Activated CD4-positive, alpha-beta T cell treated with anti-CD3 and anti-CD28 coated beads, Interleukin-10, Interleukin-2, amounts not matched to agents 100 ng/mL and 50 ng/mL, durations not matched to agents 16 hours and 8 hours (primary cell): Measurements from ENCODE around the gene FAAH.

ENCODE experiments used
- DNase-seq: peaks from one replicate; pipeline ENCODE4 v3.0.0-alpha.2; 2020

The FAAH gene

DNA sequence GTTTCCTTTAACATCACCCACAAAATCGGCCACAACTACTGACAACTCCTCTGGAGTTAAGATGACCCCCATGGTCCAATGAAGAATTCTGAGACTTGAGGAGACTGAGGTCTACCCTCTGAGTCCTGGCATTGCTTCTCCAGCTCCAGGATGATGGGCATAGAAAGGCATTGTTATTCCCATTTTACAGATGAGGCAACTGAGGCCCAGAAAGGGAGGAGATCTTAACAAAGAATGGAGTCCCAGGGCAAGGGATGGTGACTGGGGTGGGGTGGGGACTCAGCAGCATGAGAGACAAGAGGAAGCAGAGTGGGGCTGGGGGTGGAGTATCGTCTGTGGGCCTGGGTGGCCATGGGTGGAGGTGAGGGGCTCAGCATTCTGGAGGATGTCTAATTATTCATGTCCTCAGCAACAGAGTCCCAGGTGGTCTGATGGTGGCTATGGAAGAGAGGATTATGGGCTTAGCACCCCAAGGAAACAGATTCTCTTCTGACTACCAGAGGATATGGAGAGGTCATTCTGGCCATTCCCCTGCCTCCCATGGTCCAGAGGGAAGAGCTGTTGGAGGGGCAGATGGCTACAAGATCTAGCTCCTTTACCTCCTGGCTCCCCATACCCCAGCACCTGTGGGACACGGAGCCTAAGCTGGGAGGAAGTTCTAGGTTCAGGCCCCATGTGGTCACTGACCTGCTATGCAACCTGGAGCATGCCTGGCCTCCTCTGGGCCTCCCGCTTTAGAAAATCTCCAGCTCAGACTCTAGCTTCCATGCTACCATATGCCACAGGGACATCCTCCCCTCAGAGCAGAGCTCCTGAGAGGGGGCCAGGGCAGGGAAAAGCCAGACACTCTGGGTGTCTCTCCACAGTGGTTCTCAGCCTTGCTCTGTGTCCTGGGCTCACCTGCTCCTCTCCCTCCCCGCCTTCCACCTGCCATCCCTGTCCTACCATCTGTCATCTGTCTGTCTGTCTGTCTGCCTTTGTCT, 58.1 kb downstream of the FAAH start:
- no peak for DNase-seq

DNA sequence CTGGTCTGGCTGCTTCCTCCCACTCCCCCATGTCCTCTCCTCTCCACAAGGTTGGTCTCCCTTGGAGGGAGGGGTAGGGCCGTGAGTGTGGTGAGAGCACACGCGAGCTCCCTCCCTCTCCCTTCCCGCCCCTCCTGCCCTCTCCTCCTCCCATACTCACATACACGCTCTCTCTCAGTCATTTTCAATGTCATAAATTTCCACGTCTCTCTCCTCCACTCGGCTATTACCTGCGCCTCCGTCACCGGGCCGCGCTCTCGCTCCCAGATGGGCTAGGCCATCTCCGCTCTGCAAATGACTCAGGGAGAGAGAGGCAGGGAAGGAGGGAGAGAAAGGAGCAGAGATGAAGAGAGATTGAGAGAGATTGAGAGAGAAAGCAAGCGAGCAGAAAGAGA, 58.8 kb downstream of the FAAH start:
- DNase-seq: no peak

DNA sequence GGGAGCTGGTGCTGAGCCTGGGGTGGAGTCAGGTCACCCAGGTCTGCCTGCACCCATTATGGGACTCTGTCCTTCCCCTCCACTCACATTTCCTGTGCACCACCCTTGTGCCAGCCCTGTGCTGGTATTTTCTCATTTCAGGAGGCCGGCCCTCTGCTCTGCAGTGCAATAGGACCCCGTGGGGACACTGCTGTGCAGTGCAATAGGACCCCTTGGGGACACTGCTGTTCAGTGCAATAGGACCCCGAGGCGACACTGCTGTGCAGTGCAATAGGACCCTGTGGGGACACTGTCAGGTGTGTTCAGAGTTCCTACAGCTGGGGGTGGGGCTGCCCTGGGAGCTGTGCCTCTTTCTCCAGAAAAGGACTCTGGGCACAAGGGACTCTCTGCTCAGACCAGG, 59.3 kb downstream of the FAAH start:
- DNase-seq: no peak

DNA sequence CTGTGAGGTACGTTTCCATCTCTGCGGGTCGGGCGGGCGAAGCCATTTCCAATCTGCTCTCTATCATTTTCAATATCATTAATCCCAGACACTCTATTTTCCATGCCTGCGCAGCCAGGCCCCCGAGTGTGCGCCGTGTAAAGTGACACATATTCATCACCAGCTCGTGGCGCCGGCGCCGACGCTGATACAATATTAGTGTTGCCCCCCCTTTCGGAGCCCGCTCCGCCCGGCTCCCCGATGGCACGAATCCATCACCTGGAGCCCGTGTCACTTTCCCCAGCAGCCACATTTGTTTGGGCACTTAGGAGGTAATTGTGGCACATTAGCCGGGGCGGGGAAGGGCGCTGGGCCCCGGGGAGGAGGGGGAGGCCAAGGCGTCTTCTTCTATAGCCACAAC, 61.8 kb downstream of the FAAH start:
- no peak for DNase-seq

DNA sequence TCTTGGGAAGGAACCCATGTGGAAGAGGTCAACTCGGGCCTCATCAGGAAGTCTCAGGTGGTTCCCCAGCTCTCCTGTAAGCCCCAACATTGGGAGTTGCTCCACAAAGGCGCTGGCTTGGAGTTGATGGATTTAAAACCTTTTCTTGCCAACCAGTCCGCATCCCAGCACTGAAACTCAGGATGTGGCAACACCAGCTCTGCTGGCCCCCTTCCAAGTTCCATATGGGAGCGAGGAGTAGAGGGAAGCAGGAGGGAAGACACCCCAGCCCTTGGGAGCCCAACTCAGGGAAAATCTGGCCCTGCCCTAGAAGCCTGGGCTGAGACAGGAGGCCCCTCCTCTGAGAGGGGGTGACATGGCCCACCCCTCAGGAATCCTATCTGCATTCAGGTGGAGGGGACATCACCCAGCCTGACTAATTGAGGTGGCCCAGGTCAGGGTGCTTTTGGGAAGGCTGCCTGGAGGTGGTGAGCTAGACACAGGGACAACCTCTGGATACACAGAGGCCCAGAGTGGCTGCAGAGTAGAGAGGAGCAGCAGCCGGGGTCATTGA, 62.4 kb downstream of the FAAH start:
- DNase-seq: no peak

DNA sequence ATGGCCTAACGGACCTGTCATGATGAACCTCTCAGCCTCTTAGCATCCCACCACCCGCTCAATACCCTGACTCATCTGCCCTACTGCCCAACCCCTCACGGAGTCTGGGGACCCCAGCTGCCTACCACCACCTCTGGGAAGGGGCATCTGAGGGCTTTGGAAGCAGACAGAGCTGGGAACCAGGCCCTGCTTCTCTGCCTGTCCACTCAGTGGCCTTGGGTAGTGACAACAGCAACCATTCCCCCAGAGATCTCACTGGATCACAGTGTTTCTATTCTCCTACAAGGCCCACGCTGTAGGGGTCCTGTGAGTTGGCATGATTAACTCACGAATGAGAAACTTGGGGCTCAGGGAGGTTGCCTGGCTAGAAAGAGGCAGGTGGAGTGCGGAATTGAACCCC, 63.1 kb downstream of the FAAH start:
- no peak for DNase-seq

DNA sequence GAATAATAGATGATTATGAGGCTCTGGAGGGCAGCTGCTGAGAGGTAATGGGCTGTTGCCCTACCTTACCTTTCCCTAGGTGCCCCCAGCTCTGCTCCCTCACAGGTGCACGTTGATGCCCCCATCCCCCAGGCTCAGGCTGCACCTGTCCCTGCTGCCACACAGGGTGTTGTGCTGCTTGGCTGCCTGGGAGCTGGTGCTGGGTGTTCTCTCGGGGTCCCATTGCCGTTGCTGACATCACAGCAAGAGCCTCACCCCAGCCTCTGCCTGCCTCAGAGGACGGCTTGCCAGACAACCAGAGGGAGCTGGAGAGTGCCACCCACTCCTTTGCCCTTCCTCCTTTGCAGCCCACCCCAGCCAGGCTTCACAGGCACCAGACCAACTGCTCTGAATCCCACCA, 64.1 kb downstream of the FAAH start:
- DNase-seq: no peak

DNA sequence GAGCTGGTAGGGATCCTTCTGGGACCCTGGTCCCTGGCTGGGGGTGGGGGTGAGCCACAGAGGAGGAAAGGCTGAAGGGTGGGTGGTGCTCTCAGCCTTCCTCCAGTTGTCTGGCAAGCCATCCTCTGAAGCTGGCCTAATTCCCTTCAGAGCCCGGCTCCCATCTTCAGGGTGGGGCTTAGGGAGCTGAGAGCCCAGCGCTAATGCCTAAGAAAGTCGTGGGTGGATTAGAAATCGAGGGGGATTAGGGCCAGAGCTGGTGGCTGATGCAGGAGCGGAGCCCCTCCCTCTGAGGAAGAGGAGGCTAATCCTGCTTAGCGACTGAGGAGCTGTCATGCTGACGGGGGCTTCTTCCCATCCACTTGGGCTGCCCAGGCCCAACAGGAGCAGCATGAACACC, 64.7 kb downstream of the FAAH start:
- no peak for DNase-seq

DNA sequence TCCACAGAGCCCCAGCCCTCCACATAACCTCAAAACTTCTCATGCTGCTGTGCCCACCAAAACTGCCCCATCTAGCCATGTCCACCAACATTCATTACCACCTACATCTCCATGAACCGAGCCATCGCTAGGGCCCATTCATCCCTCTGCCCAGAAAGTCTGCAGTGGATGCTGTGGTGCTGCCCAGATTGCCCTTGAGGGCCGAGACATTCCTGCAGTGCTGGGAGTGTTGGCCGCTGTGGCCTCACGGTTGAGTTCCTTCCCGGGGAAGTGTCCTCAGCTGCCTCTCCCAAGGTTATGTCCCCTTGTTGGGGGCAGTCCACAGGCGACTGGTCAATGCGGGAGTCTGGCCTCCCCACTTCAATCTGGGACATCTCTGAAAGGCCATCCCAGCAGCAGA, 65.2 kb downstream of the FAAH start:
- no peak for DNase-seq

DNA sequence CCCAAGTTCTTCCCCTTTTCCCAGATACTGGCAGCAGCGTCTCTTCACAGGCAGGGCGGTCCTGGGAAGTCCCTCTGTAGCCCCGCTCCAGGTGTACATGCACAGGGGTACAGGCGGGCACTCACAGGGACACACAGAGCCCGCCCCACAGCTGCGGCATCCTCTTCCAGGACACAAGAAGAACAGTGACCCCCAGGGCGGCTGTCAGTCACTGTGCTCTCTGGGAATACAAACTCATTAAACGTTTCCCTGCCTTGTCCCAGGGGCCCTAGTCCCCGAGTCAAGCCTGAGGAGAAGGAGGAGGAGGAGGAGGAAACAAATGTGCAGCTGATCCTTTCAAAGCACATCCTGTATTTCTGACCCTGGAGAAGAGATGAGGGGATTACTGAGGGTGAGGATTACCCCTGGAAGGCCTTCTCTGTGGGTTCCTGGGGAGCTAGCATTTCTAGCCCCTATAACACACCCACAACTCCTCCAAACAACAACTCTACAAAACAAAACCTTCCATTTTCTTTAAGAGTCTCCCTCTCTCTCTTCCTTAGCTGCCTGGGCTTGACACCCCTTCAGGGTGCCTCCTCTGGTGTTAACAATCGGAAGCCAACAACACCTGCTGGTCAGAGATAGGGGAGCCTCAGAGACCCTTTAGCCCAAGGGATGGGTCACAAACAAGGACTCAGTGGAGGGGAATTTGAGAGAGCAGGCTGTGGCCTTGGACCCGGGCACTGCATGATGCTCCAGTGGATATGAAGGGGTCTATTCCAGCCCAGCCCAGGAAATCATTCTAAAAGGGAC, 67.1 kb downstream of the FAAH start:
- no peak for DNase-seq

DNA sequence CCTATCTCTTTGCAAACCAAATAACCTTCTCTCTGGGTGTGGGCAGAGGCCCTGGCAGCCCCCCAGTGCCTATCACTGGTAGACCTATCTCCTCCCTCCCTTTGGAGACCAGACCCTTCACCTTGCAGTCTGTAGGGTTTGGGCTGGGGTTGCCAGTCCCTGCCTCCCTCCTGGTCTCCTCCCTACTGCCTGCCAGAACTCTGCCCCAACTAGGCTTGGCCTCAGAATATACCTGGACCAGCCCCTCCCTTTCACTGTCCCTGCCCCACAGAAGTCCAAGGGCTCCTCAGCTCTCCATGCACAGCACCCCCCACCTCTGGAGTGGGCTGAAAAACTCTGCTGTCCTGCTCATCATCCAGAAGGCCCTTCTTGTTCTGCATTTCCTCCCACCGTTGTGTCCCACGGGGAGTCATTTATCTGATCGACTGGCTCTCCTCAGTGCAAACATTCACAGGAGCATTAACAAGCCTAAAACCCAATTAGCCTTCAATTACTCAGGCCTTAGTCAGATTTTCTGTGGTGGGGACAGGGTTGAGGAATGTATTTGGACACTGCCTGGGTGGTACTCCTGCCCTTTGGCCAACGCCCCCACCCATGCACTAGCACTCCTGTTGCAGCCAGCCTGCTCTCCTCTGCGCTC, 67.8 kb downstream of the FAAH start:
- no peak for DNase-seq
